Stimulated activated CD4-positive, alpha-beta T cell treated with anti-CD3 and anti-CD28 coated beads, Interleukin-2, amount 100 ng/mL, for 4 hours (primary cell): ENCODE data around the gene GRHPR.
A peak's percentile ranks its signal among the peaks of the same experiment; 100 is the strongest.
"Not testable (repeated sequence)": the region's sequence is repeated elsewhere in the genome, so short reads cannot be mapped to it uniquely, and the experiment has no call there.

ENCODE experiments used
- DNase-seq: peaks from one replicate; pipeline ENCODE4 v3.0.0-alpha.2; 2020; ENCODE audit warnings: low read depth

GRHPR gene

DNA sequence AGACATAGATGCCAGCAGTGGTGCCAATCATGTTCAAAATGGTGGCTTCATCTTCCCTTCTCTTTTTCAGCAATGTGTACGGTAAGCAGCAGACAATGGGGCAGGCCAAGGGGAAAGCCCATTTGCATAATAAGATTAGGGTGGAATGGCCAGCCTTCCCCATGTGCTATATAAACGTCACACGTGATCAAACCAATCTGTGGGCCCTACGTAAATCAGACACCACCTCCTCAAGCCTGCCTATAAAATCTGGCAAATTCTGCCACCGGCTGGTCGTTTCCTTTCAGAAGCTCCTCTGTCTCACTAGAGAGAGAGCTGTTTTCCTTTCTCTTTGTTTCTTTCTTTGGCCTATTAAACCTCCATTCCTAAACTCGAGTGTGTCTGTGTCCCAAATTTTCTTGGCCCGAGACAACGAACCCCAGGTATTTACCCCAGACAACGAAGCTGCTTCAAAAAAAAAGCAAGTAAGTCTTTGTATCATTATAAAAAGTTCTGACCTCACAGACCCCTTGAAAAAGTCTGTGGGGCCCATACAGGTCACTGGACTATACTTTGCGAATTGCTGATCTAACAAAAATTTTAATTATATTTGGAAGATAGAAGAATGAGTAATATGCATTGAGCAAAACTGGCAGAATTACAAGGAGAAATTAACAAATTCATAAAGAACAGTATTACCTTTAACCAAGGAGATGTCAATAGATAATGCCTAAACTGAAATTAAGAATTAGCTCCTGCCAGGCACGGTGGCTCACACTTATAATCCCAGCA, 27.6 kb downstream of the GRHPR start:
- DNase-seq: no peak

DNA sequence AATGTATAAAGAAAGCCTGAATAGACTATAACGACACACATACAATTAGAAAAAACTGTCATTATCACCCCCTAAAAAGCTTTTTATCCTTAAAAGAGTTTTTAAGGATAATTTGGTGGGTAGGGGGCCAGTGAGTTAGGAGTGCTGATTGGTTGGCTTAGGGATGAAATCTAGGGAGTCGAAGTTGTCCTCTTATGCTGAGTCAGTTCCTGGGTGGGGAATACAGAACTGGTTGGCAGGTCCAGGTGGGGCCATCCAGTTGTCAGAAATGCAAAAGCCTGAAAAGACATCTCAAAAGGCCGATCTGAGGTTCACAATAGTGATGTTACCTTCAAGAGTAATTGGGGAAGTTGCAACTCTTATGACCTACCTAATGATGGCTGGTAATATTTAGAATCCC, 29.1 kb downstream of the GRHPR start:
- DNase-seq: no peak

DNA sequence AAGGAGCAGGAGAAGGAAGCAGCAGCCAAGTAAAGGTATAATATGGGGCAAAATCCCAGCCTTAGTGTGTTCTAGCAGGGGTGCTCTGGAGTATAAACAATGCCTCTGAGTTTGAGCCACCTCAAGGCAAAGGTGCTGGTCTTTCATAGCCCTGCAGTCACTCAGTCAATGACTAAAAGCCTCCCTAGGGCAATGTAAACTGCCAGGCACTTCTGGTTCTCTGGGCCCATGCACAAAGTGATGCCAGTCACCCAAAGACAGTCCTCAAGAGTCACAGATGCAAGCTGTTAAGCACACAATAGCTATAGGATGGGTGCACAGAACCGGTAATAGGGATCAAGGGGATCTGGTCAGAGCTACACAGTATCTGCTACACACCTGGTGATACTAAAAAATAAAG, 30.1 kb downstream of the GRHPR start:
- DNase-seq: no peak

DNA sequence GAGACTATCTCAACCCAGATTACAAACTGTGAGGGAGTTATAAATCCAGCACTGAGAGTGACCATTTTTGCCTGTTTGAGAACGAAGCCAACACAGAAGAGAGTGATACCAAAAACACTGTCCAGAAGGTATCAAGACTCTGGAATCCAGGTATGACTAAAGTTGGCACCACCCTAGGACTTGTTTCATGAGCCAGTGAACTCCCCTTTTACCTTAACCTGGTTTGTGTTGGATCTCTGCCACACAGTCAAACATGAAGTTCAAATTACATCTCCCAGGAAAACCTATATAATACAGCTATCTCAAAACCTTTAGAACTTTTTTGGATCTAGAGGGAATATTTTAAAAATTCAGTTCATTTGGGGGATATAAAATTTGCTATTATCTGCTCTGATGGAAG, 31.3 kb downstream of the GRHPR start:
- no peak for DNase-seq

DNA sequence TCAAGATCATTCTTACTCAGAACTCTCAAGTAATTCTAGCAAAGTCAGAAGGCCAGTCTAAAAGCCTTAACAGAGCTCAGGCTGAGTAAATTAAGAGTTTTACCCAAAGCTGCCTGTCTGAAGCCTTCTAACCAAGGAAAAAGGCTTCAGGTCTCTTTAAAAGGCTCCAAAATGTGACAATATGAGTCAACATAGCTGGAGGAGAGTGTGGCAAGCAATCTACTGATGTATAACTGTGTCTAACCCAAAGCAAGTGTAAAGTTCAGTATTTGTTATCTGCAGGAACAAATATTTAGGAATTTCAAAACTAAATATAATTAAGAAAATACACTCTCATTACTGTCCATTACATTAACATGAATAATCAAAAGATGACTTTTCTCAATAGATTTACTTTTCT, 31.7 kb downstream of the GRHPR start:
- no peak for DNase-seq

DNA sequence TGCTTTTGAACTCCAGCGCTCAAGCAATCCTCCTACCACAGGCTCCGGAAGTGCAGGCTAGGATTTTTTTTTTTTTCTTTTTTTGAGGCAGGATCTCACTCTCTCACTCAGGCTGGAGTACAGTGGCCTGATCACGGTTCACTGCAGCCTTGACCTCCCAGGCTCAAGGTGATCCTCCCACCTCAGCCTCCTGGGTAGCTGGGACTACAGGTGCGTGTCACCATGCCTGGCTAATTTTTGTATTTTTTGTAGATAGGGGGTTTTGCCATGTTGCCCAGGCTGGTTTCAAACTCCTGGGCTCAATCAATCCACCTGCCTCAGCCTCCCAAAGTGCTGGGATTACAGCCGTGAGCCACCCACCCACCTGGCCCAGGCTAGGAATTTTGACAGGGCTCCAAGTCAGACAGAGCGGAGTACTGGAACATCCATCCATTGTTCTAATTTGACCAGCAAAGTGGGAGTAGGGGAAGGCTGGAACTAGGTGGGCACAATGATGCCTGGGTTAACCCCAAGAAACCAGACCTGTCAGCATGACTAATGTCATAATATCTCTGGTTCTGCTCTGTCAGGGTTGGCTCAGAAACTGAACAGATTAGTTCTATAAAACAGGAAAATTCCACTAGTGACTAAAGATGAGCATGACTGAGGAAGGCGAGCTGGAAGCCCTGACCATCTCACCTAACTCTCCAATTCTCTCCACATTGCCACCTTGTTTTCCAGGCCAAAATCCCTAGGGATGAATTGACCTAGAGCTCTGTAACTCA, 33.6 kb downstream of the GRHPR start:
- DNase-seq: no peak

DNA sequence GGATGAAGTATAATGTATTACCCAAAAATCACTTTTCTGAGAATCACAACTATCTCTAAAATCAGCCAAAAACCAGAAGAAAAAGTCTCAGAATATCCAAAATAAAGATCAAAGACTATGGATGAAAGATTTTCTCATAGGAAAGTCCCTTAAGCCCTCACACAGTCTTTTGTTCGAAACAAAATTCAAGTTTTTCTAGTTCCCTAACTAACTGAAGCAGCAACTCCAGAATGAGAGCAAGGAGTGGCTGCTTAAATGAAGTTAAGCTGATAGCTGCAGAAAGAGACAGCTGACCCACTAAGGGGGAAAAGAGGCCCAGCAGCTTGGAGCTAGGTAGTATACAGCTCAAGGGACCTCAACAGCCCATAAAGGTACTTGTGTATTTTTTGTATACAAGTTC, 34.3 kb downstream of the GRHPR start:
- no peak for DNase-seq

DNA sequence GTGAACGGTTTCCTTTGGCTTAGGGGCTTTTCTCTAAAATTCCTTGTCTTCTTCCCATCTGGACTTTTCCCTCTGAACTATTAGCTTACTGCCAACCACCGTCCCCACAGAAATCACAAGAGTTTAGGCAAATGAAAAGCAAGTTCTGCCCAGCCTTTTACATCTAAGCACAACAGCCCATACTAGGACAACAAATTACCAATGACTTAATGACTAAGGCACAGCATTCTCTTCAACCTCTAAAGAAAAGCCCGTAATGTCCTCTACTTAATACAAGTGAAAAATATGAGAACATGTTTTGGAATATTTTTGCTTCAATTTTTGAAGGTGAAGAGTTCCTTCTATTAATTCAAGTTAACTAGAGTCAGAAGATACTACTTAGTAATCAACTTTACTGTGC, 41.5 kb downstream of the GRHPR start:
- no peak for DNase-seq

DNA sequence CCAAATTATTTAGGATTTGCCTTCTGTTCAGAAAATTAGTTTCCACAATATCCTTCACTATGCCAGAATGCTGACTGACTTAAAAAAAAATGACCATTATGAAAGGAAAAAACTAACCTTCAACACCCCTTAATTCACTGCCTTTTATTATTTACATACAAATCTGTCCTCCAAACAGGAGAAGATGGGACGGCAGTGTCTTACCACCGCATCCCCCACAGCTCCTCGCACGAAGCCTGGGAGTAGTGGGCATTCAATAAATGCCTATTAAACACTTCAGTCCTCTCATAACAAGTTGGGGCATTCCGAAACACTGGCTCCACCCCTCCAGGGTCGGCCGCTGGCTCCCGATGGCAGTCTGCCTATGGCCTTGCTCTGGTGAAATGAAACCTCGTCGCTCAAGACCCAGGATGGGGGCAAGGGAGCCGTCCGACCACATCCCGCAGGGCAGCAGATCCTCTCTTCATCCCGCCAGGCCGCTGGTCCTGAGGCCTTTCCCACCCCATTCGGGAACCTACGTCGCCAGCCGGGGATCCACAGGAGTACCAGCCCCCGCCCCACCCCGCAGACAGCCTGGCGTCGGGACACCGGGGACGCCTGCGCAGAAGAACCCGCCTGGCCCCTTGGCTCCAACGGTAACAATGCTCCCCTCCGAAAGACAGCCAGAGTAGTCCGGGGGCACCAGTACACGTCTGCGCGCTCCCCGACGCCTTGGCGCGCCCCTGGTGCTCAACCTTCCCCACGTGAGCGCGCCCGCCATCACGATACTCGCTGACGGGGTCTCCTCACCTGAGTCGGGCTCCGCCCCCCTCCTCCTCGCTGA, 42.1 kb downstream of the GRHPR start:
- DNase-seq: peak; percentile 48

DNA sequence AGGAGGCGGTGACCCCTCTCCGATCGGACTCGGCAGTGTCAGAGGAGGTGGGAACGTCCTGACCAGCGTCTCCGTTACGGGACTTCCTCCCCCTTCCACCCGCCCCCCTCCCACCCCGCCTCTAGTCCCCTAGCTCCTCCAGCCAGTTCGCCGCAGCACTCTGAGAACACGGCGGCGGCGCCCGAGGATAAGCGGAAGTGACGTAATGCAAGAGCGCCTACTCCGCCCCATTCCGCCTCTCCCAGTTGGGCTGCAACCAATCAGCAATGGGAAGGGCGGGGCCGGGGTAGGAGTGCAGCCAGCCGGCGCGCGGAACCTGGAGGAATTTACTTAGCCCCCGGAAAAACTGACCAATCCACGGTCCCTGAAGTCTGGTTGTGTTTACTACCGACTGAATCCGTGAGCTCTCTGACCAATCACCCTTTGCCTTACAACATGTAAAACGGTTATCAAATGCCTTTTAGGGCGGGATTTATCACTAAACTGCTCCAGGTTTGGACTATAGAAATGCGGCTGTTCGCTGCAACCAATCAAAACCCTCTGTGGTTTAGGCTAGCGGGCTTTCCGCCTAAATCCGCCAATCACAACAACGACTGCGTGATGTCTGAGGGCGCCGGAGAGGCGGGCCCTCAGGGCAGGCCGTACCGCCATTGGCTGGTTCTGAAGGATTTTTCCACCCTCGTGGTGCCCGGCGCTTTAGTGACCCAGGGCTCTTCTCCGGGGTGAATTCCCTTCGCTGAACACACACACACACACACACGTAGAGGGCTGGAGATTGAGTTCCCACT, 42.9 kb downstream of the GRHPR start, which contains the start of gene ZBTB5:
Gene ZBTB5 (minus strand): TSS at position 202 of the 788 bp plus-strand sequence. CDS start 22,899 bp downstream, outside the sequence.
- DNase-seq: peak; percentile 98

DNA sequence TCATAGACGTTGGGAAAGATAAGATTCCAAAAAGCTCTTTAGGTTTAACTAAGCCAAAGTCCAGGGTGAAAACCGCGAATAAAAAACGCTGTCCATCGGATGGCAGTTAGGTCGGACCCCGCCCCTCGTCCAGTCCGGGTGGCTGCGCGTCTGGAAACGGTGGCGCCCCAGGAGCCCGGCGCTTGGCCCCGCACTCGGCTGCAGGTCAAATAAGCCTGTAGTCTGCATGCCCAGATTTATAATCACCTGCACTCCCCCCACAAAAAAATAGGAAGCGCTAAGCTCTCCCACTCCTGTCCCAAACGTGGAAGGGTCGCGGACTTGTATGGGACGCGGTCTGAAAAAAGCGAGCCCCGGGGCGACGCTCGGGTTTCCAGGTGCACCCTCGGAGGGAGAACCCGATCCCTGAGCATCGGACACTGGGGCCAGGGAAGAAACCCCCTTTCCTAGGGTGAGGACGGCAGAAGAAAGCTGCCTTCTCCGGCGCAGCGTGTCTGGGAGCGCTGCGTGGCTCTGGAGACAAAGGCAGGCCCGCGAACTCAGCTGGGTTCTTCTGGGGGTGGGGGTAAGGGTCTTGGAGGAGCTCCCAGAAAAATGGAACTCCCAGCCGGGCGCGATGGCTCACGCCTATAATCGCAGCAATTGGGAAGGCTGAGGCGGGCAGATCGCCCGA, 43.7 kb downstream of the GRHPR start:
- no peak for DNase-seq

DNA sequence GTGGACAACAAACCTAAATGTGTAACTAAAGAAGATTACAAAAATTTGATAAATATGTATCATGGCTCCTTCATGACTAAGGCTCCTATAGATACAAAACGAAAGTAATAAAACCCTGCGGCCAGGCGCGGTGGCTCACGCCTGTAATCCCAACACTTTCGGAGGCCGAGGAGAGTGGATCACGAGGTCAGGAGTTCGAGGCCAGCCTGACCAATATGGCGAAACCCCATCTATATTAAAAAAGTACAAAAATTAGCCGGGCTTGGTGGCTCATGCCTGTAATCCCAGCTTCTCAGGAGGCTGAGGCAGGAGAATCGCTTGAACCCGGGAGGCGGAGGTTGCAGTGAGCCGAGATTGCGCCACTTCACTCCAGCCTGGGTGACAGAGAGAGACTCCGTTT, 45.0 kb downstream of the GRHPR start:
- not testable (repeated sequence) for DNase-seq

DNA sequence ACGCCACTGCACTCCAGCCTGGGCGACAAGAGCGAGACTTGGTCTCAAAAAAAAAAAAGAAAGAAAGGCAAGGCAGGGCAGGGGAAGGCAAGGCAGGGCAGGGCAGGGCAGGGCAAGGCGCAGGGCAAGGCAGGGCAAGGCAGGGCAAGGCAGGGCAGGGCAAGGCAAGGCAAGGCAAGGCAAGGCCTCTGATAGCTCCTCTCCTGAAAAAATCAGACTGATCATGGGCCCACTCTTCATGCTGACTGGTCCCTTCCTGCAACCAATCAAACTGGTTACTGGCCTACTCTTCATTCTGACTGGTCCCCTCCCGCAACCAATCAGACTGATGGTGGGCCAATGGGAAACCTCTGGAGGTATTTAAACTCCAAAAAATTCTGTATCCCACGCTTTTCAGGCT, 46.1 kb downstream of the GRHPR start:
- no peak for DNase-seq

DNA sequence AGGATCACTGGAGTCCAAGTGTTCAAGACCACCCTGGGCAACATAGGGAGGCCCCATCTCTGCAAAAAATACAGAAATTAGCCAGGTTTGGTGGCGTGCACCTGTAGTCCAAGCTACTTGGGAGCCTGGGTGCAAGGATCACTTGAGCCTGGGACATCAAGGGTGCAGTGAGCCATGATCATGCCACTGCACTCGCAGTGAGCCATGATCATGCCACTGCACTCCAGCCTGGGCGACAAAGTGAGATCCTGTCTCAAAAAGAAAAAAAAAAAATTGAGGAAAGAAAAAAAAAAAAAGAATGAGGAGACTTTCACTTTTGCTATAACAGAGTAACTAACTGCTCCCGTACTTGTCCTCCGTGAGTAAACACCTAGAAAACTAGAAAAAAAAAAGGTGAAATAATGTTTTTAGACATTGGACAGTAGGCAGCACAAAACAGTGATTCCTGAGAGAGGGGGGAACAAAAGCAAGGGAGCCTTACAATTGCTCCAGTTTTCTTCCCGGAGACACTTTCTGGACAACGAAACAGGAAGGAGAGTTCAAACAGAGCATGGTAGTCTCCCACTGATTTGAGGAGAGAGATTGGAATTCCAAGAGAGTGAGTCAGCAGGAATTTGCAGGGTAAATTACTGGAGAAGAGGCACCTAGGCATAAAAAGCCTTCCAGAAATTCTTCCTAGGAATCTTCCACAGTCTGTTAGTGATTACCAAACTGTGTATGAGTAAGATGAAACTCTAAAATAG, 49.6 kb downstream of the GRHPR start:
- DNase-seq: no peak

DNA sequence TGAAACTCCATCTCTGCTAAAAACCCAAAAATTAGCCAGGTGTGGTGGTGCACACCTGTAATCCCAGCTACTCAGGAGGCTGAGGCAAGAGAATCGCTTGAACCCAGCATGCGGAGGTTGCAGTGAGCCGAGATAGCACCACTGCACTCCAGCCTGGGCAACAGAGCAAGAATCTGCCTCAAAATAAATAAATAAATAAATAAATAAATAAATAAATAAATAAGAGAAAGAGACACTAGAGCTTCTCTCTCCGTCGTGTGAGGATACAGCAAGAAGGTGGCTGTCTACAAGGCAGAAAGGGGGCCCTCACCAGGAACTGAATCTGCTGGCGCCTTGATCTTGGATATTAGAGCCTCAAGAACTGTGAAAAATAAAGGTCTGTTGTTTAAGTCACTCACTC, 51.5 kb downstream of the GRHPR start:
- DNase-seq: not testable (repeated sequence)

DNA sequence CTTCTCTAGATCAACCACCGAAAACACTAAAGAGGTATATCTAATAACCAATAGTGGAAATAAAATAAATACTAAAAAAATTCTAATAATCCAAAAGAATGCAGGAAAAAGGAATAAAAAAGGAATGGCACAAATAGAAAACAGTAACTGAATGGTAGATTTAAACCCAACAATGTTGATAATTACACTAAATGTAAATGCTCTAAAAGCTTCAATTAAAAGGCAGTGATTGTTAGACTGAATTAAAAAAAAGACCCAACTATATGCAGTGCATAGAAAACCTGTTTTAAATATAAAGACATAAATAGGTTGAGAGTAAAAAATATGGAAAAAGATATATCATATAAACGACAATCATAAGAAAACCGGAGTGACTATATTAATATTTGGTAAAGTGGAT, 51.9 kb downstream of the GRHPR start:
- DNase-seq: no peak

DNA sequence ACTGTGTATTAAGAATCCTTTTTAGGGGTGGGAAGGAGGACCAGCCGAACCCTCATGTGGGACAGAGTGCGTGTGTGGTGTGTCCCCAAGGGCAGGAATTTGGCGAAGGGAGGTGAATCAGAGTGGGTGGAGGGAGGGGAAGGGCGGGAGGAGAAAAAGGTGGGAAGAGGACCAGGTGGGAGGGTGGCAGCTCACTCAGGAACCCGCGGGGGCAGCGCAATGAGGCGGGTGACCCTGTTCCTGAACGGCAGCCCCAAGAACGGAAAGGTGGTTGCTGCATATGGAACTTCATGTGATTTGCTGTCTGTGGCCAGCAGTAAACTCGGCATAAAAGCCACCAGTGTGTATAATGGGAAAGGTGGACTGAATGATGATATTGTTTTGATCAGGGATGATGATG, 54.4 kb downstream of the GRHPR start:
- no peak for DNase-seq

DNA sequence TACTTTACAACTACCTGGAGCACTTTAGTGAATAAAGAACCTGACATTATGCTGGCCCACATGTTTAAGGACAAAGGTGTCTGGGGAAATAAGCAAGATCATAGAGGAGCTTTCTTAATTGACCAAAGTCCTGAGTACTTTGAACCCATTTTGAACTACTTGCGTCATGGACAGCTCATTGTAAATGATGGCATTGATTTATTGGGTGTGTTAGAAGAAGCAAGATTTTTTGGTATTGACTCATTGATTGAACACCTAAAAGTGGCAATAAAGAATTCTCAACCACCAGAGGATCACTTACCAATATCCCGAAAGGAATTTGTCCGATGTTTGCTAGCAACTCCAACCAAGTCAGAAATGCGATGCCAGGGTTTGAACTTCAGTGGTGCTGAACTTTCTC, 54.9 kb downstream of the GRHPR start:
- DNase-seq: not testable (repeated sequence)

DNA sequence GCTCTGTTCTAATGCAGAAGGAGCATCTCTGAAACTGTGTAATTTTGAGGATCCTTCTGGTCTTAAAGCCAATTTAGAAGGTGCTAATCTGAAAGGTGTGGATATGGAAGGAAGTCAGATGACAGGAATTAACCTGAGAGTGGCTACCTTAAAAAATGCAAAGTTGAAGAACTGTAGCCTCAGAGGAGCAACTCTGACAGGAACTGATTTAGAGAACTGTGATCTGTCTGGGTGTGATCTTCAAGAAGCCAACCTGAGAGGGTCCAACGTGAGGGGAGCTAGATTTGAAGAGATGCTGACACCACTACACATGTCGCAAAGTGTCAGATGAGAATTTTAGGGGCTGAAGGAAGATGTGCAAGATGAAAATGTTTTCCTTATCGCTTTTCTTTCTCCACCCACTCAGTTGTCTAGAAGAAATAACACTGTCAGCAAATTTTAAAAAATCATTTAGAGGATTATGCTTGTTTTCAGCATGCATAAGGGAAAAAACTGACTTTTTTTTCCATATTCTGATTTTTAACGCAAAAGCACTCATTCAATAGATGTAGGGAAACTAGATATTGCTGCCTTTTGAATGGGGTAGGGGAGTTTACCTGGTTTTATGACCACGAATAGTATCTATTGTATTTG, 55.6 kb downstream of the GRHPR start:
- DNase-seq: not testable (repeated sequence)

DNA sequence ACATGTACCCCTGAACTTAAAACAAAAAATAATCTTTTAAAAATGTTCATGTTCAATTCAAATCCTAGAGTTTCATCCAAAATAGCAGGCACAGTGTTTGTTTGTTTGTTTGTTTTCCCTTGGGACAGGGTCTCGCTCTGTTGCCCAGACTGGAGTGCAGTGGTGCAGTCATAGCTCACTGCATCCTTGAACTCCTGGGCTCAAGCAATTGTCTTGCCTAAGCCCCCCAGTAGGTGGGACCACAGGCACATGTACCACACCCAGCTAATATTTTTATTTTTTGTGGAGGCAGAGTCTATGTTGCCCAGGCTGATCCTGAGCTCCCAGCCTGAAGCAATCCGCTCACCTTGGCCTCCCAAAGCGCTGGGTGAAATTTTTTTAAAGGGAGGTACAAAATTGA, 58.3 kb downstream of the GRHPR start:
- no peak for DNase-seq
